Calu3 (cell line): ENCODE results near the gene TTLL9. TPM values are rescaled to one million over a fixed set of nuclear protein-coding genes. Genes with fewer than 3 reads are reported as not detected.

Source experiments
- BruUV-seq: library from RNA; stranded (reverse); fragments of 400-500 nt; replicated peaks from 2 replicates; lab custom pipeline; 2021; lab: Mats Ljungman, UMichigan
- CTCF ChIA-PET: fragments of 300-600 bp; sonication (Branson Sonifier 250); formaldehyde crosslinking; loops from one replicate; lab custom pipeline; 2022; ENCODE audit warnings: antibody characterized with exemption; lab: Charles Lee
- DNase-seq: peaks from one replicate; pipeline ENCODE4 v3.0.0; 2022
- H3K27ac Mint-ChIP-seq: one replicate; pipeline ENCODE4 v1.8.0; 2022; ENCODE audit warnings: mixed read lengths; ENCODE audit not compliant: unreplicated experiment
- H3K27me3 Mint-ChIP-seq: one replicate; pipeline ENCODE4 v1.8.0; 2022; ENCODE audit warnings: mixed read lengths; ENCODE audit not compliant: unreplicated experiment
- H3K36me3 Mint-ChIP-seq: one replicate; pipeline ENCODE4 v1.8.0; 2022; ENCODE audit warnings: mild to moderate bottlenecking, moderate library complexity, mixed read lengths; ENCODE audit not compliant: insufficient read depth, unreplicated experiment
- H3K4me1 Mint-ChIP-seq: one replicate; pipeline ENCODE4 v1.8.0; 2022; ENCODE audit warnings: mild to moderate bottlenecking, low read depth, mixed read lengths; ENCODE audit not compliant: unreplicated experiment
- H3K4me3 Mint-ChIP-seq: one replicate; pipeline ENCODE4 v1.8.0; 2022; ENCODE audit warnings: mild to moderate bottlenecking, low read depth, moderate library complexity, mixed read lengths; ENCODE audit not compliant: unreplicated experiment
- H3K9me3 Mint-ChIP-seq: one replicate; pipeline ENCODE4 v1.8.0; 2022; ENCODE audit warnings: low read depth, mixed read lengths; ENCODE audit not compliant: unreplicated experiment
- intact Hi-C: fragments of 100-400 bp; cut with micrococcal nuclease; formaldehyde crosslinking; loops from one replicate; pipeline ENCODE4 v1.10.0; 2022; ENCODE audit not compliant: unreplicated experiment
- total RNA-seq: library from RNA; stranded (reverse); gene quantifications from 2 replicates; pipeline ENCODE4 v1.2.3, GENCODE V29; 2022
- TF ChIP-seq, protein P1 (sequence below): fragments of 200-600 bp; IDR thresholded peaks from one replicate; pipeline ENCODE4 v1.8.0; 2022; ENCODE audit warnings: antibody characterized with exemption; ENCODE audit not compliant: unreplicated experiment

TTLL9 gene
- total RNA-seq, 1 experiment from 2014 or later, result not detected

DNA sequence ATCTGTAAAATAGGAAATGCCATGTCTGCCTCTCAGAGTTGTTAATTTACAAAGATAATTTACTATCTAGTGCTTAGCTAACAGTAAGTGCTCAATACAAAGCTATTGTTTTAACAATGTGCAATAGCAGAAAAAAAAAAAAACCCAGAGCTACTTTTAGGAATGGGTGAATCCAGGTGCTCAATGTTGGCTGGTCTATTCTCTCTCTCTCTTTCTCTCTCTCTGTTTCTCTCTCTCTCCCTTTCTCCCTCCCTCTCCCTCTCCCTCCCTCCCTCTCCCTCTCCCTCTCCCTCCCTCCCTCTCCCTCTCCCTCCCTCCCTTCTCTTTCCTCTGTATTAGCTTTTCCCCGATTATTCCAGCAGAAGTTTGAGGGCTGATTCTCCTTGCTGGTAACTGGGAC lies 67.4 kb downstream of the TTLL9 start:
- Mint-ChIP-seq H3K27me3 (peaks cover 21% of the 10 kb centered on the region), H3K36me3 (no peaks in the 10 kb centered on the region), H3K9me3 (no peaks in the 10 kb centered on the region), H3K4me3 (no peak overlapping the region), H3K27ac (no peak overlapping the region), H3K4me1 (no peaks in the 10 kb centered on the region)
- no TSS peak for BruUV-seq
- intact Hi-C loops, result no loop called here
- no peak for DNase-seq
- TF ChIP-seq, protein P1, sequence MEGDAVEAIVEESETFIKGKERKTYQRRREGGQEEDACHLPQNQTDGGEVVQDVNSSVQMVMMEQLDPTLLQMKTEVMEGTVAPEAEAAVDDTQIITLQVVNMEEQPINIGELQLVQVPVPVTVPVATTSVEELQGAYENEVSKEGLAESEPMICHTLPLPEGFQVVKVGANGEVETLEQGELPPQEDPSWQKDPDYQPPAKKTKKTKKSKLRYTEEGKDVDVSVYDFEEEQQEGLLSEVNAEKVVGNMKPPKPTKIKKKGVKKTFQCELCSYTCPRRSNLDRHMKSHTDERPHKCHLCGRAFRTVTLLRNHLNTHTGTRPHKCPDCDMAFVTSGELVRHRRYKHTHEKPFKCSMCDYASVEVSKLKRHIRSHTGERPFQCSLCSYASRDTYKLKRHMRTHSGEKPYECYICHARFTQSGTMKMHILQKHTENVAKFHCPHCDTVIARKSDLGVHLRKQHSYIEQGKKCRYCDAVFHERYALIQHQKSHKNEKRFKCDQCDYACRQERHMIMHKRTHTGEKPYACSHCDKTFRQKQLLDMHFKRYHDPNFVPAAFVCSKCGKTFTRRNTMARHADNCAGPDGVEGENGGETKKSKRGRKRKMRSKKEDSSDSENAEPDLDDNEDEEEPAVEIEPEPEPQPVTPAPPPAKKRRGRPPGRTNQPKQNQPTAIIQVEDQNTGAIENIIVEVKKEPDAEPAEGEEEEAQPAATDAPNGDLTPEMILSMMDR, result no peak
- CTCF ChIA-PET, result interaction anchor here (0.5 kb wide), 1 partner anchor 42 kb away, joined by 8 read pairs; no protein-coding TSS in a partner anchor

DNA sequence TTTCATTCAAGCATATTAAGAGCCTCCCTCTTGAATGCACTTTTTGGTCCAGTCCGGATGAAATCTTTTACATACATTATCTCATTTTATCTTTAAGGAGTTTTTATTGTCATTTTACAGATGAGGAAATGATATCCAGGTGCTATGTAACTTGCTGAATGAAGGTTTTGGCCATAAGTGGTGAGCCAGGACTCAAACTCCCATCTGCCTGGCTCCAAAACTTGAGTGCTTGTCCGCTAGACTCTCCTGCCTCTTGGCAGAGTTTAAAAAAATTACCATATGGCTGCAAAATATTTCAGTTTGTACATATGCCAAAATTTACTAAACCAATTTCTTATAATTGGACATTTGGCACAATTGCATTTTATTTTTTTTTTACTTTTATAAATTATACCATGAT lies 69.2 kb downstream of the TTLL9 start:
- Mint-ChIP-seq H3K4me3 (no peak overlapping the region), H3K36me3 (no peaks in the 10 kb centered on the region), H3K27me3 (peaks cover 2% of the 10 kb centered on the region), H3K4me1 (no peaks in the 10 kb centered on the region), H3K9me3 (no peaks in the 10 kb centered on the region), H3K27ac (no peak overlapping the region)
- intact Hi-C loops, result no loop called here
- no TSS peak for BruUV-seq
- CTCF ChIA-PET, result interaction anchor here (0.8 kb wide), 1 partner anchor 12 kb away, joined by 3 read pairs; the partner anchor contains the start of gene PDRG1
- DNase-seq, result no peak
- TF ChIP-seq, protein P1, result no peak

DNA sequence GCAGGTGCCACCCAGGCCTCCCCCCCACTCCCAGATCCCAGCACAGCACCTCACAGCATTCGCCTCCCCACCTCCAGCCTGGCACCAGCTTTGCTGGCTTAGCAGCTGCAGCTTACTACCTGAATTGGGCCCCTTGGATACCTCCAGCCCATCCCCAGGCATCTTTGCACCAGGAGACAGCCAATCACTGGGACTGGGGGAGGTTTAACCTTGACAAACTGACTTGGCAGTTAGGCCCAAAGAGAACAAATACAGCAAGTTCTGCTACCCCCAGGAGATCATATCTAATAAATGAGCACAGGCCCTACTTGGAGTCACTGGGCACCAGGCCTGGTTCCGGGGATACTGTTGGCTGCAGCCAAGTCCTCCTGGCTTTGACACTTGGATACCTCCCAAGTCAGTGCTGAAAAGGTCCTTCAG lies 72.6 kb downstream of the TTLL9 start:
- Mint-ChIP-seq H3K4me1 (no peaks in the 10 kb centered on the region), H3K27me3 (no peaks in the 10 kb centered on the region), H3K4me3 (no peak overlapping the region), H3K9me3 (no peaks in the 10 kb centered on the region), H3K36me3 (peaks cover 21% of the 10 kb centered on the region), H3K27ac (no peak overlapping the region)
- no TSS peak for BruUV-seq
- no peak for DNase-seq
- CTCF ChIA-PET, result interaction anchor here (1.0 to 1.1 kb wide), 2 partner anchors 9 to 111 kb away, joined by 3 to 5 read pairs; partner anchors contain the start of gene PDRG1
- TF ChIP-seq, protein P1, result no peak
- intact Hi-C loops, result no loop called here

DNA sequence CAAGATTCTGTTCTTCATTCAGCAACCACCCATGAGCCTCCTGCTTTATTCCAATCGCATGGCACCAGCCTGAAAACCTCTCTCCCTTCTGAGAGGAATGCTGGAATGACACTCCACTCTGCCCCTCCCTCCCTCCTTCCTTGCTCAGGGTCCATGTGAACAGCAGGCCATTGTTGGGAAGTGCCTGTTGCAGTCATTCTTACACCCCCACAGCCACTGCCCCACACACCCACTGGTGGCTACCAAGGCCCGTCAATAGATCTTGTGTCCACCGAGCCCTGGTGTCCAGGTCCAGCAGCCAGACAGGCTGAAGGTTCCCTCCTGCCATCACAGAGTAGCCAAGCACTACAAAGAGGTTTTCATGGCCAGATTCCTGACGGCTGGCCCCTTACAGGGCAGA lies 74.9 kb downstream of the TTLL9 start:
- TF ChIP-seq, protein P1, result no peak
- CTCF ChIA-PET, result no interaction called here
- no peak for DNase-seq
- no peak overlapping the region for H3K27ac Mint-ChIP-seq
- peaks cover 7% of the 10 kb centered on the region for H3K4me1 Mint-ChIP-seq
- peaks cover 38% of the 10 kb centered on the region for H3K36me3 Mint-ChIP-seq
- no peaks in the 10 kb centered on the region for H3K27me3 Mint-ChIP-seq
- H3K9me3 Mint-ChIP-seq, result no peaks in the 10 kb centered on the region
- no TSS peak for BruUV-seq
- intact Hi-C loops, result no loop called here
- no peak overlapping the region for H3K4me3 Mint-ChIP-seq
